ENCODE data around the gene SLC22A2.

Gene SLC22A2

GRCh38 chr6:160177220-160177619, 81.4 kb downstream of the SLC22A2 start:
- Histone ChIP-seq H3K27me3 (ENCODE audit: insufficient read depth, low read length) (no peaks in the 10 kb centered on the region), H3K27ac (ENCODE audit: low read length) (no peak overlapping the region), H3K4me1 (ENCODE audit: insufficient read depth, low read length) (peaks cover 3% of the 10 kb centered on the region; the same call in 1 of the 2 replicates), H3K36me3 (ENCODE audit: insufficient read depth, low read depth, low read length) (no peaks in the 10 kb centered on the region), H3K9ac (ENCODE audit: low read depth, low read length) (no peak overlapping the region), H3K4me3 (ENCODE audit: low read length) (no peak overlapping the region), H3K9me3 (ENCODE audit: insufficient read depth, low read depth, low read length) (no peaks in the 10 kb centered on the region)

GRCh38 chr6:160174681-160175080, 83.9 kb downstream of the SLC22A2 start:
- H3K9ac ChIP-seq (ENCODE audit: low read depth, low read length): no peak overlapping the region
- no peaks in the 10 kb centered on the region for H3K36me3 ChIP-seq (ENCODE audit: insufficient read depth, low read depth, low read length)
- H3K4me3 ChIP-seq (ENCODE audit: low read length): no peak overlapping the region
- H3K27me3 ChIP-seq (ENCODE audit: insufficient read depth, low read length): no peaks in the 10 kb centered on the region
- peaks cover 3% of the 10 kb centered on the region; the same call in 1 of the 2 replicates for H3K4me1 ChIP-seq (ENCODE audit: insufficient read depth, low read length)
- no peak overlapping the region for H3K27ac ChIP-seq (ENCODE audit: low read length)
- no peaks in the 10 kb centered on the region for H3K9me3 ChIP-seq (ENCODE audit: insufficient read depth, low read depth, low read length)

- Histone ChIP-seq H3K4me1 (ENCODE audit: insufficient read depth, low read length) (peaks cover 3% of the 10 kb centered on the region; the same call in 1 of the 2 replicates), H3K9me3 (ENCODE audit: insufficient read depth, low read depth, low read length) (no peaks in the 10 kb centered on the region), H3K27ac (ENCODE audit: low read length) (no peak overlapping the region)
Measured at GRCh38 chr6:160173806-160174527, 84.7 kb downstream of the SLC22A2 start.

GRCh38 chr6:160172704-160173103, 85.9 kb downstream of the SLC22A2 start:
- H3K4me3 ChIP-seq (ENCODE audit: low read length): no peak overlapping the region
- H3K9me3 ChIP-seq (ENCODE audit: insufficient read depth, low read depth, low read length): no peaks in the 10 kb centered on the region
- H3K27ac ChIP-seq (ENCODE audit: low read length): no peak overlapping the region
- no peaks in the 10 kb centered on the region for H3K36me3 ChIP-seq (ENCODE audit: insufficient read depth, low read depth, low read length)
- peaks cover 3% of the 10 kb centered on the region; the same call in 1 of the 2 replicates for H3K4me1 ChIP-seq (ENCODE audit: insufficient read depth, low read length)
- H3K27me3 ChIP-seq (ENCODE audit: insufficient read depth, low read length): no peaks in the 10 kb centered on the region
- no peak overlapping the region for H3K9ac ChIP-seq (ENCODE audit: low read depth, low read length)

More at GRCh38 chr6:160173806-160174527, 84.7 kb downstream of the SLC22A2 start:
- H3K36me3 ChIP-seq (ENCODE audit: insufficient read depth, low read depth, low read length): no peaks in the 10 kb centered on the region
- no peaks in the 10 kb centered on the region for H3K27me3 ChIP-seq (ENCODE audit: insufficient read depth, low read length)
- H3K4me3 ChIP-seq (ENCODE audit: low read length): no peak overlapping the region
- no peak overlapping the region for H3K9ac ChIP-seq (ENCODE audit: low read depth, low read length)

- Histone ChIP-seq H3K9ac (ENCODE audit: low read depth, low read length) (no peak overlapping the region), H3K9me3 (ENCODE audit: insufficient read depth, low read depth, low read length) (no peaks in the 10 kb centered on the region), H3K27ac (ENCODE audit: low read length) (no peak overlapping the region), H3K27me3 (ENCODE audit: insufficient read depth, low read length) (no peaks in the 10 kb centered on the region), H3K4me3 (ENCODE audit: low read length) (no peak overlapping the region), H3K36me3 (ENCODE audit: insufficient read depth, low read depth, low read length) (no peaks in the 10 kb centered on the region), H3K4me1 (ENCODE audit: insufficient read depth, low read length) (no peaks in the 10 kb centered on the region)
Measured at GRCh38 chr6:160170018-160170680, 88.5 kb downstream of the SLC22A2 start.

GRCh38 chr6:160167604-160168399, 90.8 kb downstream of the SLC22A2 start:
- Histone ChIP-seq H3K9ac (ENCODE audit: low read depth, low read length) (no peak overlapping the region), H3K4me3 (ENCODE audit: low read length) (no peak overlapping the region), H3K4me1 (ENCODE audit: insufficient read depth, low read length) (no peaks in the 10 kb centered on the region), H3K27ac (ENCODE audit: low read length) (no peak overlapping the region), H3K36me3 (ENCODE audit: insufficient read depth, low read depth, low read length) (no peaks in the 10 kb centered on the region), H3K27me3 (ENCODE audit: insufficient read depth, low read length) (no peaks in the 10 kb centered on the region), H3K9me3 (ENCODE audit: insufficient read depth, low read depth, low read length) (no peaks in the 10 kb centered on the region)

Data from iPS-20b (cell line).